ENCODE measurements around the gene SEMA4G.

The SEMA4G gene

DNA sequence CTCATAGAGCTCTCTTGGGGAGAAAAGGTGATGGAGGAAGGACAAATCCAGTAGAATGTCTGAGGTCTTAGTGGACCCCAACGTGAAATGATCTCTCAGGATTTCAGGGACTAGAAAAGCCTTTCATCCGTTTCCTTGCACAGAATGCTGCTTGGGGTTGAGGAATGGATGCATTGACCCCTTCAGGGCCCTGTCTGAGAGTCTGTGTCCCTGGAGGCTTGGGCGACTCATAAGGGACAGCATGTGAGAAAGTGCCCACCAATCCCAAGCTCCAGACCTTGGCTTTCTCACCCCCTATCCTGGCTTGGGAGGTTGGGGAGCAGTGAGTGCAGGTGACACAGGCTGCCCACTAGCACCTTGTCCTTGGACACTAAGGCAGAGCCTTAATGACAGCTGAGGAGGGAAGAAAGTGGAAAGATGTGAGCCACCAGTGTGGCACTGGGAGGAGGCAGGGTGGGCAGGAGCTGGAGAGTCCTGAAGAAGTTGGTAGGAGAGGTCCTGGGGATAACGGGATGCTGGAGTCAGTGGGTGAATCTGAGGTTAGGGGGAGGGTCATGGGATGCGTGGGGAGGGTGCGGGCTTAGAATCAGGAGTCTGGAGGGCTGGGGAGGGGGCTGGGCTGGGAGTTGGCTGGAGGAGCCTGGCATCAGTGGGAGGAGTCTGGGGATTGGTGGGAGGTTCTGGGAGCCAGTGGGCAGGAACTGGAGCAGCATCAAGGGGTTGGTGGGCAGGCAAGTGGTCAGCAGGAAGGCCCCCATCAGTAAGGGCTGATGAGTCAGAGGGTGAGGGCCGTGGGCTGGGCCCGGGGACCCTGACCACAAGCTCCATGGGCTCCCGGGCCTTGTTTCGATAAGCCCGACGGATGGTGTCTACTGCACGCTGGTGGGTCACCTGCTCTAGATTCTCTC, 38.9 kb downstream of the SEMA4G start:
- DNase-seq, result no peak

- DNase-seq, result no peak
These were observed 39.6 kb downstream of the SEMA4G start for GRCh38 chr10:101008823-101009423.

- no peak for DNase-seq
These were observed 41.0 kb downstream of the SEMA4G start for GRCh38 chr10:101010329-101010728.

DNA sequence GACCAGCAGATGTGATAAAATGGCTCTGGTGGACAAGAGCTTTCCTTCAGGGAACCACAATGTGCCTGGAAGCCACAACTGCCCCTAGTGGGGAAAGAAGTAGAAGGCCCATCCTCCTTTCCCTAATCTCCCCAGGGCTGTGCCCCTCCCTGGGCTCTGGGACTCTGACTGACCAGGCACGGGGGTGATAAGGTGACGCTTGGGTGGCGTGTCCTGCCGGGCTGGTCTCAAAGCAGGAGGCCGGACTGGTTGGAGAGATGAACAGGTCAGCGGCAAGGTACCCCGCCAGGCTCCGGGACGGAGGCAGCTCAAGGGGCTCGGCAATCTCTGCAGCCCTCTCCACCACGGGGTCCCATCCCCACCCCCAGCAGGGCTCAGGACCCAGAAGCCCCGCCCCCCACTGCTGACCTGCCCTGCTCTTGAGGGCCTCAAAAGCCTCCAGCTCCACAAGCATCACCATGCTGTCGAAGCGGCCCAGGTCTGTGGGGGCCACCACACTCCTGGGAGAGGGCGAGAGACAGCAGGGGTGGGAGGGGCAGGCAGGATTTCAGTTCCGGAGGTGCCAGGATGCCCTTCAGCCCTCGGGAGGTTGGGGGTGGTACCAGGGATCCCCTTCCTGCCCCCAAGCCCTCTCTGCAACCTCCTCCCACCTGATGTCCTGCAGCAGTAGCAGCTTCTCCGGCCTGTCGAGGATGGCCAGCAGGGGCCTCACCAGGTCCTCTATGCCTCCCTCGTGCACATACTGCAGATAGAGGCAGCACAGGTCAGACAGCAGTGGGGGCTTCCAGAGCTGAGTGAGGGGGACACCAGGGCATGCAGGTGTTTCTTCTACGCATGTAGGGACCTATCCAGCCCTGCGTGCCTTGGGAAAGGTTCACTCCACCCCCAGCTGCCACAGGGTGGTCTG, 42.5 kb downstream of the SEMA4G start:
- peak; percentile 9 for DNase-seq

- peak; percentile 84 for DNase-seq
These were observed 43.4 kb downstream of the SEMA4G start for GRCh38 chr10:101012525-101013364.

DNA sequence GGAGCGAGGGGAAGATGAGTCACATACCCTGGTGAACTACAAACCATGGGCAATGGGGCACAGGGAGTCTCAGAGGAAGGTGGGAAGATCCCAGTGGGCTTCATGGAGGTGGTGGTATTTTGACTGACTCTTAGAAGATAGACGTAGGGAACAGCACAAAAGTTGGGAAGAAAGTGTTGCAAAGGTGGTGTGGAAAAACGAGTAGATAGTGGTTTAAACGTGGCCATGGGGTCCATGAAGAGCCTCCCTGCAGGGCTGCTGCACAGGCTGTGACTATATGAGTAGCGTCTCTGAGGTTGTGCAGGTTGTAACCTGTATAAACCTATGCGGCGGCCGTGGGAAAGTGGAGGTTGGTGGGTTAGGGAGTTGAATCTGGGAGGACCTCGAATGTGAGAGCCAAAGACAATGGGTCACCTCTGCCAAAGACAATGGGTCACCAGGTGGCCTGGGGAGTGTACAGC, 44.1 kb downstream of the SEMA4G start:
- no peak for DNase-seq

DNA sequence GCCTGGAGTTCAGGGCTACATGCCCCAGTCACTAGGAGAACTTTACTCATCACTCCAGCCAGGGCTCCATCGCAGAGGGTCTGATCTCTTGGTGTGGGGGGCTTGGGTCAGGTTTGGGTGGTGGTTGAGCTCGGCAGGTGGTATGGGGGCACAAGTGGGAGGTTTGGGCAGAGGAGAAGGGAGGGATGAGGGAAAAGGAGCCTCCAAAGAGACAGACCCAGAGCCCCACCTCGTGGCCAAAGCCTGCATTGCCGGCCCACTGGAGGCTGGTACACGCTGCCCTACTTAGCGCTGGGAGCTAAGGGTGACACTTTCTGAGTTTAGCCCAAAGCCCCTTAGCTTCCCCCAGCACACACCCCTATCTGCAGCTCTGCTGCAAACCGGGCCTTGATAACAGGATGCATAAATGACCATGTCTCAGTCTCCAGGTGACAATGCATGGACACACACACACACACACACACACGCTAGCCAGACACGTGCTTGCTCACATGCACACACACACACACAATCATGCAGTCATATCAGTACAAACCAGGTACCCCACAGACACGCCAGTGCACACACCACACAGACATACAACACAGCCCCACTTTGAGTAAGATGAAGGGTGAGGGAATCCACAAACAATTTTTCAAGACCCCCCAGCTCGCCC, 45.1 kb downstream of the SEMA4G start:
- peak; percentile 55 for DNase-seq

DNA sequence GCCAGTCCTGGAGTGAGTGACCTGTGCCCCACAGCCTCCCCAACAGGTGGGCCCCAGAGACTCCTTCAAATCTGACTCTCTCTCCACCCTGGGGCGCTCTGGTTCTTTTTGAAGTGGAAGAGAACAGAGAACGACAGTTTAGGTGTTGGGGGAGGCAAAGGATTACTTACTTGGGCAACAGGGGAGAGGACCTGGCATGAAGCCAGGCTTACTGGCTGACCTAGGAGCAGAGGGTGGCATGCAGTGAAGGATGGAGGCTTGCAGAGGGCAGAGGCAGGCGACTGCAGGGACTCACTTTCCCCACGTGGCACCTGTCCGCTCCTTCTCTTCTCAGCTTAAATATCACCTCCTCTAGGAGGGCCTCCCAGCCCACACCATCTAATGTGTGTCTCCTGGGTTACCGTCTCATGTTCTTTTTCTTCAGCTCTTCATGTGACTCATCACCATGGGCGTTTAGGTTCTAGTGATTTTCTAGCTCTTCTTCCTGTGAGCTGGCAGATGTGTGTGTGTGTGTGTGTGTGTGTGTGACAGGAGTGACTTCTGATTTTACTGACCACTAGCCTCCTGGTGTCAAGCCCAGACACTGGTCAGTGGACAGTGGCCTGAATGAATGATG, 45.8 kb downstream of the SEMA4G start:
- peak; percentile 63 for DNase-seq

DNA sequence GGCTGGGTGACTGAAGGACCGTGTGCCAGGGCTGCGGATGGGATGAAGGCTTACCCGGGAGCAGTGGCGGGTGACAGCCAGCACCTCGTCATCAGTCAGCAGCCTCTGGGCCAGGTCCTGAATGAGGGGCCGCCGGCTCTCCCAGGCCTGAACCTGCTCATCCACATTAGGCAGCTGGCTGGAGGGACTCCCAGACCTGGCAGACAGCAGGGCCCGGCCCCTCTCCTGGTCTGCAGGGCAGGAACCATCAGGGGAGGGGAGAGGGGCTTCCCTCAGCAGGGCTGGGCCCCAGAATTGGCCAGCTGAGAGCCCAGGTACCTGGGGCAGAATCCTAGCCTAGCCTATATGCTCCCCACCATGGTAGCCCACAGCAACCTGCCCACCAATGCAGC, 46.3 kb downstream of the SEMA4G start:
- DNase-seq, result no peak

GRCh38 chr10:101016814-101017213, 47.5 kb downstream of the SEMA4G start:
- no peak for DNase-seq

- peak; percentile 82 for DNase-seq
These were observed 48.9 kb downstream of the SEMA4G start for GRCh38 chr10:101018118-101018599.

DNA sequence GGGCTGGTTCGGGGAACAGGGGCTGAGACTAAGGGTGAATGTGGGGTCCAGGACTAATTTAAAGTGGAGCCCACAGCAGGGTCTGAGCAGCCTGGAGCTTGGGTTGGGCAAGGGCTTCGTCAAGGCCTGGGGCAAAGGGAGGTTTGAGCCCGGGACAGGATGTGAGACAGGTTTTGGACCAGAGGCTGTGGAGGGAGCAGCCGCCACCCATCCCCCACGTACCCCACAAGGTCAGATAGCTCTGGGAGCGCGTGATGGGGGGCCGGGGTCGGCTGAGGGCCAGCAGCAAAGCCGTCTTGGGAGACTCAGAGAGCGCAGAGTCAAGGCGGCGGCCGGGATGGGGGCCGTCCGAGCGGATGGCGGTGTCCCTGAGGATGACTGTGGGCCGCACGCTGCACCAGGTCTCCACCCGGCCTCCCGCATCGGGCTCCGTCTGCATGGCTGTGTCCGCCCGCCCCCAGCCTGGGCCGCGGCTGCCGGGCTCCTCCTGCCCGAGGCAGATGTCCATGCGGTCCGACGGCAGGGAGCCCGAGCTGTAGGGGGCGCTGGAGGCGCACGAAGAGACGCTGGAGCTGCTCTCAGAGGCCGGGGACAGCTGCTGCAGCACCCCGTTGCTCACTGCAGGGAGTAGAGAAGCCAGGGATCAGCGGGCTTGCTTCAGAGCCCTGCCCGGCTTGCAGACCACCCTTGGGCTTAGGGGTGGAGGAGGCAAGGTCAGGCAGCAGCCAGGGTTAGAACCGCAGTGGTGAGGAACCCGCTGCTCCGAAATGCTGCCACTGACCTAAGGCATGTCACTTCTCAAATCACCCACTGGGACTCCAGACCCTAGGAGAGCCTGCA, 49.5 kb downstream of the SEMA4G start:
- peak; percentile 86 for DNase-seq

Measured in MV-4-11 (cell line).